ENCODE results near the gene KCNMA1.

KCNMA1 gene

DNA sequence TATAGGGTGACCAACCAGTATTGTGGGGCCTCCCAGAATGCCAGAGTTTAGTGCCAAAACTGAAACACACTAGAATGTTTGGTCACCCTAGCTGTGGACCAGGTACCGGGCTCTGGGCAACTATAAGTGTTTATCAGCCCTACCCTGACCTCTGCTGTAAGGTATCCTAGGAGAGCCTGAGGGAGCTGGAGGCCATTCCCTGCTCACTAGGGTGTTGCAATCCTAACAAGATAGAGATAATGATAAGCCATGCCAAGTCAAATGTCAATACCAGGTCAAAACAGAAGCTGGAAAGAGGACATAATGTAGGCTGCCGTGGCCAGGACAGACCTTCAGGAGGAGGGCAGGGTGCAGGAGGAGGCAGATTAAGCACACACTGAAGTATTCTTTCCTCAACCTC is 151.8 kb downstream of the KCNMA1 start:
- no peak for DNase-seq (ENCODE audit: low read depth in 2 of 2)

DNA sequence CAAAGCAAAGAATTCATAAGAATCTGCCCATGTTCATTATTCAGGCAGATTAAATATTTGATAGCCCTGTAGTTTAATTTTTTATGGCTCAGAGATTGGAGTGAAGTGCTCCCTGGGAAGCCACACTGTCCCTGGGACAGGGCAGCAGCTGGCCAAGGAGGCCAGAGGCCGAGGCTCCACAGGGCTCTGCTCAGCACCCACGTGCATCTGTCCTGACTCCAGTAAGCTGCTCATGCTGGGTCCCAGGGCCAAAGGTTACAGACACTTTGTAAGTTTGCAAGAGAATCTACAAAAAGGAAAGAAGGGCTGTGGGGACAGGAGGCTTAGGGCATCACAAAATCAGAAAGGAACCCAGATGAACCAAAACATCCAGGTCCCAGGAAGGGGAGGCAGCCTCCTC is 155.5 kb downstream of the KCNMA1 start:
- DNase-seq (ENCODE audit: low read depth in 2 of 2), result no peak

DNA sequence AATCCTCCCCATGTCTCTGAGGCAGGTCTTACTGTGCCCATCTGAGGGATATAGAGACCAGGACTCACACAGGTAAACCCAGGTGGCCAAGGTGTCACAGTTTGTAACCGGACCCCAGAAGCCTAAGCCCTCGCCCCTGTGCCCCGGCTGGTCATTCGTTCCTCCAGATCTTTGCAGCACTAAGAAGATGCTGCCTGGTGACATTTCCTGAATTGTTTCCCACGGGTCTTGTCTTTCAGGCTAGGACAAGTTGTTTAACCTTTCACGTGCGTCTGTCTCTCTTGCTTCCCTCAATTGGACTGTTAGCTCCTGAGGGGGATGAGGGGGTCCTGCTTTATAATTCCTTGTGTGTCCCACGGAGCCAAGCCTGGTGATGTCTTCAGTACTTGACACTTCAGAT is 158.0 kb downstream of the KCNMA1 start:
- no peak for DNase-seq (ENCODE audit: low read depth in 2 of 2)

- DNase-seq (ENCODE audit: low read depth in 2 of 2), result no peak
These were observed 158.6 kb downstream of the KCNMA1 start for GRCh38 chr10:77478962-77479359.

GRCh38 chr10:77478247-77478961 is 159.2 kb downstream of the KCNMA1 start:
- no peak for DNase-seq (ENCODE audit: low read depth in 2 of 2)

DNA sequence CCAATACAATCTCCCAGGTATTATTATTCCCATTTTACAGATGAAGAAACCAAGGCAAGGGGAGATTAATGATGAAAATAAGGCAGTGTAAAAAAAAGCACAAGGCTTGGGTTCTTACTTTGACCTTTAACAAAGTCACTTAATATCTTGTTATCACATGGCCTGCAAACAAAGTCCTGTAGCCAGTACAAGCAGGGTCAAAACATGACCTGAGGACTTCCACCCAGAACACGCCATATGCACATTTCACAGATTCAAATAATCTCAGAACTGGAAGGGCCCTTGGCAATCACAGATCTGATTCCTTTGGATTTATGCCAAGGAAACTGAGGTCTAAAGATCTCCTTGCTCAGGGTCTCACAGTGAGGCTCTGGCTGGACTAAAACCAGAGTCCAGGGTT is 162.1 kb downstream of the KCNMA1 start:
- no peak for DNase-seq (ENCODE audit: low read depth in 2 of 2)

- no peak for DNase-seq (ENCODE audit: low read depth in 2 of 2)
These were observed 162.7 kb downstream of the KCNMA1 start for GRCh38 chr10:77474939-77475338.

- DNase-seq (ENCODE audit: low read depth in 2 of 2), result no peak
These were observed 163.2 kb downstream of the KCNMA1 start for GRCh38 chr10:77474386-77474785.

GRCh38 chr10:77472146-77472545 is 165.5 kb downstream of the KCNMA1 start:
- no peak for DNase-seq (ENCODE audit: low read depth in 2 of 2)

DNA sequence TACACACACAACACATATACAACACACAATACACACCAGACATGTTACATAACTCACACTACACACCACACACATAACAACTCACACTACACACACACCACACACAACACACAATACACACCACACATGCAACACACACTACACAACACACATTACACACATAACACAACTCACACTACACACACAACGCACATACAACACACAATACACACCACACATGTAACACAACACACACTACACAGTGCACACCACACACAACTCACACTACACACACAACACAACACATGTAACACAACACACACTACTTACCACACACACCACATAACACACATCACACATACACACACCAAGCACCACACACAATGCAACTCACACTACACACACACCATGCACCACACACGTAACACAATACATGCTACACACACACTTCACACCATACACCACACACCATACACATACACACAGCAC is 166.5 kb downstream of the KCNMA1 start:
- no peak for DNase-seq (ENCODE audit: low read depth in 2 of 2)

DNA sequence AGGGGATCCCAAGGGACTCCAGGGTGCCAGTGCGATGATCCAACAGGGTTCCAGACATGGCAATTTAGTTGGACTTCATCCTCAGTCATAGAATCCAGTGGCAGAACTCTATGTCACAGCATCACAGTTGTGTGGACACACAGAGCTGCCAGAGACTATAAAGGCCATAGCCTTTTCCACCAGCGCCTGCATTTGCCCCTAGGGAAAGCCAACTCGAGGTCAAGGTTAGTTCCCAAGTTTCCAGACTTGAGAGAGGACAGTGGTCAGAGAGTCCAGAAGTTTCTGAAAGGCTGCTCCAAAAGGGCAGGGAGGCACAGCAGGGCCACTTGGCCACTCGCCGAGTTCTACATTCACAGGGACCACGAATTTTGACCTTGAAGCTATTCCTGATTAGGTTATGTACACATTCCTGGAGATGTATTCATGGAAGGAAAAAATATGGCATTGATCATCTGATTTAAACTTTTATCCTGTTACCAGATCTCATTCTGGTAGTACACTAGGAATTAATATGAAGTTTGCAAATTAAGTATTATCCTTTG is 170.1 kb downstream of the KCNMA1 start:
- no peak for DNase-seq (ENCODE audit: low read depth in 2 of 2)

DNA sequence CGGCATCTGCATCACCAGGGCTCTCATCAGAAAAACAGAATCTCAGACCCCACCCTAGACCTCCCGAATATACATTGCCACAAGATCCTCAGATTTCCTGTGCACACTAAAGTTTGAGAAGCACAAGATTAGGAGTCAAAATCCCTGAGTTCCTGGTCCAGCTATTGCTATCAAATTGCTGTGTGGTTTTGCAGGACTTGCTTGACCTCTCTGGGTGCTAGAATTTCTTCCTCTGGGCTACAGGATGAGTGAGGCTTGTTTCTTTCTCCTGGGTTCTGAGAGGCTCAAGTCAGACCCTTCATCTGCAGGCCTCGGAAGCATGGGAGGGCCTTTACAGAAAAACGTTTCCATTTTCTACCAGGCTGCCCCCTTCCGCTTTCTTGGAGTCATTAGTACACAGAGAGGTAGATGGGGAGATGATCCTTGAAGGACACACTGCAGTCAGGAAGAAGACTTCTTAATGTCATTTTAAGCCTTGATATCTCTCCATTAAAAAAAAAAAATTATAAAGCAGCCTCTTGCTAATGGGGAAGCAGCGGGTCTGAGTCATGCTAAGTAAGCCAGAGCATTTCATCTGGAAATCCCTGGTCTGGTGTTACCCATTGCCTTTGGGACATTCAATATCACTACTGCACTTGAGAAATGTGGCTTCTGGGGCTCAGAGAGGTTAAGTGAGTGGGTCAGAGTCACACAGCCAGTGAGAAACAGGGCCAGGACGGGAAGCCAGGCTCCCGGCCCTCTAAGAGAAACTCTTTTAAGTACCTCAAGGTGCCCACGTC is 173.5 kb downstream of the KCNMA1 start:
- no peak for DNase-seq (ENCODE audit: low read depth in 2 of 2)

DNA sequence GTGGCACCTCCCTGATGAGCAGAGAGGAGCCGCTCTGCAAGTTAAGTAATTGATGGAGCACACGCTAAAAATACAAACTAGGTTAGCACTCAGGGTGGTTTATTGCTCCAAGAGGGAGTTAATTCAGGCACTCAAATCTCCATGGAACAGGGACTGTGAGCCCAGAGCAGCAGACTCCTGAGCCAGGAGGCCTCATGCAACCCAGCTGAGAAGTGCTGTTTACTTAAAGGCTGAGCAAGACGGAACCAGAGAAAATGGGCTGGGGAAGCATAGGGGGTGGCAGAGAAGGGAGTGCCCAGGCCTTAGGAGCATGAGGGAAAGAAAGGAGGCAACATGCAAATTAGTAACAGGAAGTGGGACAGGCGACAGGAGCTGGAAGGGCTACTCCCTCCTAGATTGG is 174.1 kb downstream of the KCNMA1 start:
- DNase-seq (ENCODE audit: low read depth in 2 of 2), result no peak

DNA sequence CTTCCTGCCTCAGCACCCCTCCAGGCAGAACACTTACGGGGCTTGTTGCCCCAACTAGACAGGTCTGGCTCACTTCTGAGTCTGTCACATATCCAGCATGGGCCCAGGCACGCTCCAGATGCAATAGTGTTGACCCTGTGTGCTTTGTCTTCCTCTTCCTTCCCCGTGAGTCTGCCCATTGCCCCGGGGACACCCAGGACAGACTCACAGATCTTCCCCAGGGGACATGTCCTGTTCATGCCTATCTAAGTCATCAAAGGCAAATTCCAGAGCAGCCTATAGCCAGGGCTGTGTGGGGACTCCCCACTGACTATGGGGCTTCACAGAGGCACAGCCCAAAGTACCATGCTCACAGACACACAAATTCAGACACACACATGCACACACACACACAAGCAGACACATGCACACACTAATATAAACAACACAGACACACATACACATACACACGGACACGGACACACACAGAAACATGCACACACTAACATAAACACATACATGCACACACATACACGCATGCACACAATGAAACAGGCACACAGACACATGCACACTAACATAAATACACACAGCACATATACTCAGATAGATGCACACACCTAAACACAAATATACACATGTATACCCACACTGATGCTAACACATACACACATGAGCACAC is 175.8 kb downstream of the KCNMA1 start:
- no peak for DNase-seq (ENCODE audit: low read depth in 2 of 2)

DNA sequence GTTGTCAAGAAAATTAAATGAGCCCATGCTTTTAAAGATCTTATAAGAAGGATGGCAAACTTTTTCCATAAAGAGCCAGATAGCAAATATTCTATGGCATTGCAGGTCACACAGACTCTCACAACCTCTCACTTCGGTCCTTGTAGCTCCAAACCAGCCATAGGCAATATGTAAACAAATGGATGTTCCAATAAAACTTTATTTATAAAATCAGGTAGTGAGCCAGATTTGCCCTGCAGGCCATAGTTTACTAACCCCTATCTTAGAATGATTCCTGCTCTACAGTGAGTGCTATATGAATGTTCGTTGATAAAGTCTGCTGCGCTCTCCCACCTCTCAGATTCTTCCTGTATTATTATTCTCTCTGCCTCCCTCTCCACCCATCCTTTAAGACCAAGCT is 177.7 kb downstream of the KCNMA1 start:
- no peak for DNase-seq (ENCODE audit: low read depth in 2 of 2)

- DNase-seq (ENCODE audit: low read depth in 2 of 2), result no peak
These were observed 178.5 kb downstream of the KCNMA1 start for GRCh38 chr10:77458986-77459590.

- no peak for DNase-seq (ENCODE audit: low read depth in 2 of 2)
These were observed 179.9 kb downstream of the KCNMA1 start for GRCh38 chr10:77457721-77458120.

DNA sequence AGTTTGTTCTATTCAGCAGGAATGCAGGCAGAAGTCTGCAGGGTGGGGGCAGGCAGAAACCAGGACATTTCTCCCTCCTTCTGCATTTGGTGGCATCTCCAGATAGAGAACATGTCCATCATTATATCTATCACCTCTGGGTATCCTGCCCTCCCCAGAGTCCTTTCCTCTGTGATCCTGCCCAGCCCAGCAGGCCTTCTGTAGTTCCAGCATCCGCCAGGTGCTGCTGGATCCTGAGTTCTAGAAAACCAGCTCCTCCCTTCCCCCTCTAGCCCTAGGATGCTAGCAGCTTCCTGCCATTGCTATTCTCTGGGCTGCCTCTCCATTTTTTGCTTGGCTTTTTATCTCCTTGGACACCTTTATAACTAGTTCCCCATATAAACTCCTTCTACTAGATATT is 180.3 kb downstream of the KCNMA1 start:
- DNase-seq (ENCODE audit: low read depth in 2 of 2), result no peak

DNA sequence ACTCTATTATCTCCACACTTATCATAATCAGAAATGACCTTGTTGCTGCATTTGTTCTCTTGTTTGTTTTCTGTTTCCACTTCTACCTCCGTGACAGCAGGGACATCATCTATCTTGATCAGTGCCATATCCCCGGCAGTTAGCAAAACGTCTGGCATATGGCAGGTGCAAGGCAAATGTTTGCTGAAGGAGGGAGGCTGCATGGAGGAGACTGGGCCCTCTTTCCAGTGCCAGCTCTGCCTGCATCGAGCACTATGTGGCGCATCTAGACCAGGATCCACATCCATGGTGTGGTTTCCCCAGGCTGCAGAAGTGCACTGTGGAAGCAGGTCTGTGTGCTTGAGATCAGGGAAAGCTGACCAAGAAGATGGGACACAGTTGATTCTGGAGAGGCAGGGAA is 181.2 kb downstream of the KCNMA1 start:
- no peak for DNase-seq (ENCODE audit: low read depth in 2 of 2)

- DNase-seq (ENCODE audit: low read depth in 2 of 2), result no peak
These were observed 182.0 kb downstream of the KCNMA1 start for GRCh38 chr10:77455561-77455960.

- no peak for DNase-seq (ENCODE audit: low read depth in 2 of 2)
These were observed 184.6 kb downstream of the KCNMA1 start for GRCh38 chr10:77452952-77453564.

- no peak for DNase-seq (ENCODE audit: low read depth in 2 of 2)
These were observed 185.7 kb downstream of the KCNMA1 start for GRCh38 chr10:77451886-77452285.

Measured in stimulated activated CD4-positive, alpha-beta T cell treated with anti-CD3 and anti-CD28 coated beads, Interleukin-1b, Interleukin-23, amount 100 ng/mL, for 1 hour (primary cell).